GM15510 (cell line): ENCODE results near the gene SLC7A10.

Experiments used
- POLR2A ChIP-seq: IDR thresholded peaks from 3 replicates; pipeline ENCODE4 v1.6.1; 2011; ENCODE audit warnings: borderline replicate concordance; ENCODE audit not compliant: insufficient read length; ENCODE audit errors: extremely low read depth

Gene SLC7A10

GRCh38 chr19:33225458-33225926 lies at the start of gene SLC7A10:
Gene SLC7A10, minus strand, starts transcription at chr19:33225850. Its CDS starts 147 bp downstream, at chr19:33225703.
- no peak for TF ChIP-seq POLR2A

- no peak for TF ChIP-seq POLR2A
Observed at GRCh38 chr19:33274663-33275558, 49.3 kb upstream of the SLC7A10 start.

- TF ChIP-seq POLR2A: no peak
Observed at GRCh38 chr19:33273881-33274662, 48.4 kb upstream of the SLC7A10 start.

GRCh38 chr19:33273065-33273736 lies 47.6 kb upstream of the SLC7A10 start:
- no peak for TF ChIP-seq POLR2A

DNA sequence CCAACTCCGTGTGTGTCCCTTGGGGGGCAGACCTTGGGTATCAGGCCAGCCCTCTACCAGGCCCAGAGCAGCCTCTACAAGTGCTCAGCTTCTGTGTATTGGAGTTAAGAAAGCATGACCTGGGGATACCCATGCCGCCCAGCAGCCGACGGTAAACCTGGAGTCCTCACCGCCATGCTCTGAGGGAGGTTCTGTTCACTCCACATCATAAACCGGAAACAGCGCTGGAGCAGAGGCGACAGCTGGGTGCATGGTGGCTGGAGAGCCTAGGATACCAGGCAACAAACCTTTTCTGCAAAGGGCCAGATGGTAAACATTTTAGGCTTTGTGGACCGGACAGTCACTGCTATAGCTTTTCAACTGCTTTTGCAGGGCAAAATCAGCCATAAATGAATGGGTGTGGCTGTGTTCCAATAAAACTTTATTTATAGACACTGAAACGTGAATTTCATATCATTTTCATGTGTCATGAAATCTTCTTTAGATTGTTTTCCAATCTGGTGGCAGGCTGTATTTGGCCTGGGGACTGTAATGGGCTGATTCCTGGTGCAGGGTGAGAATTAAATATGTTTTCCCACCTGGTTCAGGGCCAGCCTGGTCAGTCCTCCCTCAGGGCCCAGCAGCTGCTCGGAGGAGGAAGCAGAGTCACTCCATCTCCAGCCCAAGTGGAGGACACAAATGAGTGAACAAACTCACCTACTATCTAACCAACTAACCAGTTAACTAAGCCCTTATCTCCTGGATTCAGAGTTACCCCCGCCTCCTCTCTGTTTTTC lies 45.8 kb upstream of the SLC7A10 start:
- no peak for TF ChIP-seq POLR2A

DNA sequence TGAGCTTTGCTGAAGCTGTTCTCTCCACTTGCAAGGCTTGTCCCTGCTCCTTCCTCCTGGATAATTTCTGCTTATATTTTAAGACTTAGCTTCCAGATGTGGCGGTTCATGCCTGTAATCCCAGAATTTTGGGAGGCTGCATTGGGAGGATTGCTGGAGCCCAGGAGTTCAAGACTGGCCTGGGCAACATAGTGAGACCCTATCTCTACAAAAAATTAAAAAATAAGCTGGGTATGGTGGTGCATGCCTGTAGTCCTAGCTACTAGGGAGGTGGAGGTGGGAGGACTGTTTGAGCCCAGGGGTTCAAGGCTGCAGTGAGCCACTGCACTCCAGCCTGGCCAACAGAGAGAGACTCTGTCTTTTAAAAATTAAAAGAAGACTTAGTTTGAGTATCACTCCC lies 45.1 kb upstream of the SLC7A10 start:
- TF ChIP-seq POLR2A: no peak

- no peak for TF ChIP-seq POLR2A
Observed at GRCh38 chr19:33269016-33269415, 43.4 kb upstream of the SLC7A10 start.

DNA sequence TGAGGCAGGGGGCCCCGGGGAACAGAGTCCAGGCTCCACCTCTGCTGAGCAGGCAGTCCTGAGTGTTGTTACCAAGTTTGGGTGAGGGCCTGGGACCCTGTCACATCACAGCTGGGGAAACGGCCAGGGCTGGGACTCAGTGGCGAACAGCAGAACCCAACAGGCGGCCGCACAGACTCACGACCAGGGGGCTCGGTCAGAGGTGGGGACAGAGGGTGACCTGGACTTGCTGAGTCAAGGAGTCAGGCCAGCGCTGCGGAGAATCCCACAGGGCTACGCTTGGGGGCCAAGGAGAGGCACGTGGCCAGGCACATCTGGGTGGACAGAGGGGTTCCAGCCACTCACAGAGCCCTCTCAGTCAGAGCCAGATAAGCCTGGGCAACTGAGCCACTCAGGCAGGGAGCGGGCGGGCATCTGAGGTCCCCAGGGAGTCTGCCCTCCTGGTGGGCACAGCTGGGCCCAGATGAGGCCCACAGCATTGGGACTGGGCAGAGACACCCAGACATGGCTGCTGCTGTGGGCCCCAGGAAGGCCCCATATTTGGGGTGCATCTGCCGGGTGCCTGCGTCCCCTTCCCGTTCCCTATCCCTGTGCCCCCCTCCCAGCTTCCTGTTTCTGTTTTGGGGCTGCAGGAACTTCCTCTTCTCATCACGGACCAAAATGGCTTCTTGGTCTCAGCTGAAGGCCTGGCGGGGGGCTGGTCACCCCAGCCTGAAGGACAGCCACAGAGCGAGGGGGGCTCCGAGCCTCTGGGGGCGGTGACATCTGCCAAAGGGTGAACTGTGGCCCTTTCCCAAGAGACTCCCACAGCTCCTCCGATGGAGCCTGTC lies 42.7 kb upstream of the SLC7A10 start:
- TF ChIP-seq POLR2A: no peak

GRCh38 chr19:33267706-33268105 lies 42.1 kb upstream of the SLC7A10 start:
- no peak for TF ChIP-seq POLR2A

- TF ChIP-seq POLR2A: no peak
Observed at GRCh38 chr19:33266974-33267484, 41.4 kb upstream of the SLC7A10 start.

DNA sequence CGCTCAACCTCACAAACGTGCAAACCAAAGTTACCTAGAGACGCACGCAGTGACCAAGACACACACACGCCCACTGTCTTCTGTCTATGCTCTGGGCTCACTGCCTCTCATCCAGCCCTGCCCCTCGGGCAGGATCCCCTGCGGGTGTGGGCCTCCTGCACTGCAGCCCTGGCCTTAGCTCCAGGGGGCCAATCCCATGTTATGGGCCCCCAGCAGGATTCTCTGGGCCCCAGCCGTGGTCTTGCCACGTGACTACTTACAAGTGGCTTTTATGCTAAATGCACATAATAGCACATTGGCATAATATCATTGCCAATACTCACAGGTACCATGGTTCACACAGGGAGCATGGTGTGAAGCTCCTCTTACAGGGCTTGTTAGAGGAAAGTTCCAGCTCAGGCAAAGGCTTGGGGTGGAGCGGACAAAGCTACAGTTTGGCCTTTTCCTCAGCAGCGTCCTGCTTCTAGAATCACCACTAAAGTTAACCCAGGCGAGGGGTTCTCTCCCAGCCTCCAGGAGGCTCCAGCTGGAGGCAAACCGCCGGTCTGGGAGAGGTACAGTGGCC lies 39.3 kb upstream of the SLC7A10 start:
- TF ChIP-seq POLR2A: no peak

GRCh38 chr19:33263325-33264023 lies 37.8 kb upstream of the SLC7A10 start:
- TF ChIP-seq POLR2A: no peak
